ENCODE results near the gene NCAN.
"Not testable (repeated sequence)": the region's sequence is repeated elsewhere in the genome, so short reads cannot be mapped to it uniquely, and the experiment has no call there.

Gene NCAN

DNA sequence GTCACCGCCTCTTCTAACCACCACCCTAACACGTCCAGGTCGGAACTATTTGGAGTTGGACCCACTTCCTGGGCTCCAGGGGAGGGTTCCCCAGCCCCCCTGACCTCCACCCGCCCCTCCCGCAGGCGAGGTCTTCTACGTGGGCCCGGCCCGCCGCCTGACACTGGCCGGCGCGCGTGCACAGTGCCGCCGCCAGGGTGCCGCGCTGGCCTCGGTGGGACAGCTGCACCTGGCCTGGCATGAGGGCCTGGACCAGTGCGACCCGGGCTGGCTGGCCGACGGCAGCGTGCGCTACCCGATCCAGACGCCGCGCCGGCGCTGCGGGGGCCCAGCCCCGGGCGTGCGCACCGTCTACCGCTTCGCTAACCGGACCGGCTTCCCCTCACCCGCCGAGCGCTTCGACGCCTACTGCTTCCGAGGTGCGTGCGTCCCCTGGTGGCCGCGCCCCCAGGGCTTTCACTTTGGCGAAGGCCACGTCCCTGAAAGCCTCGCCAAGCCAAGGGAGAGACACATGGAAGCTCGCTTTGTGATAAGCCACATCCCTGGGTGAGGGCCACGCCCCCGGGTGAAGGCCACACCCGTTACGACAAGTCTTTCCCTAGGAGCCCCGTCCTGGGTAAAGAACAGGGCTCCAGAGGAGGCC is 13.2 kb downstream of the NCAN start:
- peak; percentile 67 to 77 for DNase-seq

DNA sequence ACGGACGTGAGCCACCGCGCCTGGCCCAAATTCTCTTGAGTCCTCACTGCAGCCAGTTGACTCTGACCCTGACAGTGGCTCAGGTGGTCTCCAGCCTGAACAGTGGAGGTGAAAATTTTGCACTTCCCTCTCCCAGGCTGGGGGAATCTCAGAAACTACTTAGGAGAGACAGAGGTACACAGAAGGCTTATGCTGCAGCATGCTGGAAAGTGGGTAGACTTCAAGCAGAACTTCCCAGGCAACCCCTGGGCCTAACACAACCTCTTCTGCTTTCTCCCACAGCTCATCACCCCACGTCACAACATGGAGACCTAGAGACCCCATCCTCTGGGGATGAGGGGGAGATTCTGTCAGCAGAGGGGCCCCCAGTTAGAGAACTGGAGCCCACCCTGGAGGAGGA is 14.4 kb downstream of the NCAN start:
- no peak for DNase-seq

DNA sequence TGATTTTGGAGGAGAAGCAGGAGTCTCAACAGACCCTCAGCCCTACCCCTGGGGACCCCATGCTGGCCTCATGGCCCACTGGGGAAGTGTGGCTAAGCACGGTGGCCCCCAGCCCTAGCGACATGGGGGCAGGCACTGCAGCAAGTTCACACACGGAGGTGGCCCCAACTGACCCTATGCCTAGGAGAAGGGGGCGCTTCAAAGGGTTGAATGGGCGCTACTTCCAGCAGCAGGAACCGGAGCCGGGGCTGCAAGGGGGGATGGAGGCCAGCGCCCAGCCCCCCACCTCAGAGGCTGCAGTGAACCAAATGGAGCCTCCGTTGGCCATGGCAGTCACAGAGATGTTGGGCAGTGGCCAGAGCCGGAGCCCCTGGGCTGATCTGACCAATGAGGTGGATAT is 14.9 kb downstream of the NCAN start:
- DNase-seq = no peak

DNA sequence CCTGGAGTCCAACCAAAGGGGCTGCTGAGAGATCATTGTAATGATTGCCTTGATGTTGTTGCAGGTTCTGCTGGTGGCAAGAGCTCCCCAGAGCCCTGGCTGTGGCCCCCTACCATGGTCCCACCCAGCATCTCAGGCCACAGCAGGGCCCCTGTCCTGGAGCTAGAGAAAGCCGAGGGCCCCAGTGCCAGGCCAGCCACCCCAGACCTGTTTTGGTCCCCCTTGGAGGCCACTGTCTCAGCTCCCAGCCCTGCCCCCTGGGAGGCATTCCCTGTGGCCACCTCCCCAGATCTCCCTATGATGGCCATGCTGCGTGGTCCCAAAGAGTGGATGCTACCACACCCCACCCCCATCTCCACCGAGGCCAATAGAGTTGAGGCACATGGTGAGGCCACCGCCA is 15.5 kb downstream of the NCAN start:
- no peak for DNase-seq

DNA sequence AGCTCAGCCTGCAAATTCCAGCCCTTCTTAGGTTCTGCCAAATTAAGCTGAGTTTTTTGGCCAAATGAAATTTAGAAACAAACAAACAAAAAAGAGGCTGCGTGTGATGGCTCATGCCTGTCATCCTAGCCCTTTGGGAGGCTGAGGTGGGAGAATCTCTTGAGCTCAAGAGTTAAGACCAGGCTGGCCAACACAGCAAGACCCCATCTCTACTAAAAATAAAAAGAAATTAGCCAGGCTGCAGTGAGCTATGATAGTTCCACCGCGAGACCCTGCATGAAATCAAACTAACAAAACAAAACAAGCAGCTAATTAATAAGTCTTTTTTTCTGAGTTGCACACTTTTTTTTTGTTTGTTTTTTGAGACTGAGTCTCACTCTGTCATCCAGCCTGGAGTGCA is 17.9 kb downstream of the NCAN start:
- DNase-seq = no peak

DNA sequence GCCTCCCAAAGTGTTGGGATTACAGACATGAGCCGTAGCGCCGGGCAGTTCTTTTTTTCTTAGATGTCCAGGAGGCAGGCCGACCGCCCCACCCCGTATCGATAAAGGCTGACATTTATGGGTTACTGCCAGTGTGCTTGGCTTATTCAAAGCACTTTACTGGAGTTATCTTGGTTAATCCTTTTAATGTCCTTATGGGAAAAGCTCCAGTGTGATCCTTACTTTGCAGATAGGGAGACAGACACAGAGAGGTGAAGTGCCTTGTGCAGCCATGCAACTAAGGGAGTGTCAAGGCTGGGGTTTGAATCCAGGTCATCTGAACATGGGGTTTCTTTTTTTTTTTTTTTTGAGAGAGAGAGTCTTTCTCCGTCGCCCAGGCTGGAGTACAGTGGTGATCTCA is 19.2 kb downstream of the NCAN start:
- DNase-seq = no peak

DNA sequence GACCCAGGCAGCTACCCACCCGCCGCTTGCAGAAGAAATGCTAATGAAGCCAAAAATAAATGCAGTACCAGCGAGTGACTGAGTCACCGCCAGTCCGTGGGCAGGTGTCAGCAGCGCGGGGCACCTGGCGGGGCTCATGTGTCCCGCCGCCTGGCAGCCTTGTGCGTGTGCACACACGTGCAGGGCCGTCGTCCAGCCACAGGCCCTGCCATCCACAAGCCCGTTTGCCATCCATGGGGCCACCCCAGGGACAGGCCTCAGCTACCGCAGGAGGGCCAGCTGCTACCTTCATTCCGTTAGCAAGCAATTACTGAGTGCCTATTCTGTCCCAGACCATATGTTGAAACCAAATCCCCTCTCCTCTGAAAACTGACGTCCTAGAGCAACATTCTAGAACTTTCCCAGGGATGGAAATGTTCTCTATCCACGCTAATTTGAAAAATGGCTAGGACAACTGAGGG is 20.5 kb downstream of the NCAN start:
- no peak for DNase-seq

DNA sequence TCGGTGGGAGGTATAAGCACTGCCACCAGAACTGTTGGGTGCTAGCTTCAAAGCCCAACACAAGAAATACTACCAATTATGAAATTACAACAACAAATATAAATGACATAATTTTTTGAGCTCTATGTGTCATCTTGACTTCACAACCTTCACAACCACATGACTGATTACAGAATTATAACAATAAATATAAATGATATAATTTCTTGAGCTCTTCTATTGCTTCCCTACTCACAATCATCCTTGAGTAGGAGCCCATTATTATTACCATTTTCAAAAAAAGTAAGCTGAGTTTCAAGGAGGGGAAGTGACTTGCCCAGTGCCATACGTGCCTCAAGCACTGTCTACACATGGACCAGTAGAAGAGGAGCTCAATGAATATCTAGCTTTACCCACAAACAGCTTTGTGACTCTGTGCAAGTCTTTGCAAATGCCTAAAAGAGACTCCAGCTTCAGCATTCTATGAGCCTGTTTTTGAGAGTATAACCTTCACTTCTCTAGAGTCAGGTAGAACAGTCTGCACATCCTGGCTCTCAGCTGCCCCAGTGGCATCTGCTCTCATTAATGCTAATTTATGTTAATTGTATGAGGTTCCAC is 22.6 kb downstream of the NCAN start:
- no peak for DNase-seq

DNA sequence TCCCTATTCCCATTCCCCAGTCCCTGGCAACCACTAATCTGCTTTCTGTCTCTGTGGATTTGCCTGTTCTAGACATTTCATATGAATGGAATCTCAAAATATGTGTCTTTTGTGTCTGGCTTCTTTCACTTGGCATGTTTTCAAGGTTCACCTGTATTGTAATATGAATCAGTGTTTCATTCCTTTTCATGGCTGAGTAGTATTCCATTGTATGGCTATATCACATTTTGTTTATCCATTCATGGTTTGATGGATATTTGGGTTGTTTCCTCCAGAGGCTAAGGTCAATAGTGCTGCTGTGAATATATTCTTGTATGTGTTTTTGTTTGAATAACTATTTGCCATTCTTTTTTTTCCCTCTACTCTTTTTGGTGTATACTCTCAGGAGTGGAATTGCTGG is 24.4 kb downstream of the NCAN start:
- no peak for DNase-seq

DNA sequence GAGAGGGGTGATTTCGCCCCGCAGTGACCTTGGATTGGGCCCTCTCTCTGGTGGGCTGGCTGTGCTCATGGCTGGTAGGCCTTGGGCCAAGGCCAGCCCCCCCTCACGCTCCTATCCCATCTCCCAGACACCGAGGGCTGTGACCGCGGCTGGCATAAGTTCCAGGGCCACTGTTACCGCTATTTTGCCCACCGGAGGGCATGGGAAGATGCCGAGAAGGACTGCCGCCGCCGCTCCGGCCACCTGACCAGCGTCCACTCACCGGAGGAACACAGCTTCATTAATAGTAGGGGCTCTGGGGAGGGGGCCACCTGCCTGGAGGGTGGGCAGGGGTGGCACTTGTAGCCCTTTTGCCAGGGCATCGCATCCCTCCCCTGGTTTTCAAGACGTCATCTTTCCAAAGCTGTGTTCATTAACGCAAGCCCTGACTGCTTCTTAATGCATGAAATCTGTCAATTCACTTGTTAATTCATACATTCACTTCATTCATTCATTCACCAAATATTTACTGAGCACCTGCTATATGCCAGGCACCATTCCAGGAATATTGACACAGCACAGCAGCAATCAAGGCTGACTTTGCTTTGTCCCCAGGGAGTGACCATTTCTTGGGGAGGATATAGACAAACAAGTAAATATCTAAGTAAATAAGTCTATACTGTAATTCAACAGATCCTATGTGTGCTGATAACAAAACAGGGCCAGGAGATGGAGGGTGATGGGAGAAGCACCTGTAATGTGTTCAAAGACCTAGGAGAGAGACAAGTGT is 26.6 kb downstream of the NCAN start:
- DNase-seq = no peak

DNA sequence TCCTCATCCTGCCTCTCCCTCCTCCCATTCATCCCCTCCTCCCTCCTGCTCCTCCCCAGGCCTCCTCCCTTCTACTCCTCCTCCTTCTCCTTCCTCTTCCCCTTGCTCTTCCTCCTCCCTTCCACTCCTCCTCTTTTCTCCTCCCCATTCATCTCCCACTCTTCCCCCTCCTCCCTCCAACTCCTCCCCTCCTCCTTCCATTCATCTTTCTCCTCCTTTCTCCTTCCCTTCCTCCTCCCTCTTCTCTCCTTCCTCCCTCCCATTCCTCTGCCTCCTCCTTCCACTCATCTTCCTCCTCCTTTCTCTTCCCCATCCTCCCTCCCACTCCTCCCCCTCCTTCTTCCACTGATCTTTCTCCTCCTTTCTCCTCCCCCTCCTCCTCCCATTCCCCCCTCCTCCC is 27.9 kb downstream of the NCAN start:
- no peak for DNase-seq

DNA sequence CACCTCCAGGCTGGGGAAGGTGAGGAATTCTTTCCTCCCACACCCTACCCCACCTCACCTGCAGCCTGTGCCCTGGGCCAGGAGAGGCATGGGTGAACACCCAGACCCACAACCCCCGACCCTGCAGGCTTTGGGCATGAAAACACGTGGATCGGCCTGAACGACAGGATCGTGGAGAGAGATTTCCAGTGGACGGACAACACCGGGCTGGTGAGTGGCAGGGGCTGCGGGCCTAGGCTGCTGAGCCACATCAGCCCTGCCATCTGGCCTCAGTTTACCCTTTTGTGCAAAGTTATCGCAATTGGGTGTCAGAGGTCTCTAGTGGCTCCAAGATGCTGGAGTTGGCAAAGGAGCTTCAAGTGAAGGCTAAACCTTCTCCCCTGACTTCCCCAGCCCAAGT is 28.7 kb downstream of the NCAN start:
- no peak for DNase-seq

DNA sequence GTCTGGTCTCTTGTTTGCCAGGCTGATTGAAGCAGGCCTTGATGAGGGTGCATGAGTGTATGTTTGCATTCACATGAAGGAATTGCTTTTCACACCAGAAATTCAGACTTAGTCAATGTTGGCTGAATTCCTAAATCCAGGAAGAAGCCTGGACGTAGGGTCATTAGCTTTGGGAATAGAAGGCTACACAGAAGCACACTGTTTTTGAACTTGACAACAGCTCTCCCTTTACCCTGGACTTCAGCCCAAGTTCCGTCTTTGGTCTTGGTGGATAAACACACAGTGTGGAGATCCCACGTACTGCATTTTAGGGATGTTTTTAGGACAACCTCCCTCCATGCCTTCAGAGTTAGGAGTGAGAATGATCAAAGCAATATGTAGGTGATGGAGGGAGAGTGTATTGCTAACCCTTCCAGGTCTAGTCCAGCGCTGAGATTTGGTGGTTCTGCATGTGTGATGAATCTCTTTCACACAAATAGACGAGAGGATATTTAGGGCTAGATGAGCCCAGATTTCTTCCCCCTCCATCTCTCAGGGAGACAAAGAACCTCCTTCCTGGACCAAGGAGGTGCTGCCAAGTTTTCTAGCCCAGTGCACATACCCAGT is 38.5 kb downstream of the NCAN start:
- DNase-seq = no peak

DNA sequence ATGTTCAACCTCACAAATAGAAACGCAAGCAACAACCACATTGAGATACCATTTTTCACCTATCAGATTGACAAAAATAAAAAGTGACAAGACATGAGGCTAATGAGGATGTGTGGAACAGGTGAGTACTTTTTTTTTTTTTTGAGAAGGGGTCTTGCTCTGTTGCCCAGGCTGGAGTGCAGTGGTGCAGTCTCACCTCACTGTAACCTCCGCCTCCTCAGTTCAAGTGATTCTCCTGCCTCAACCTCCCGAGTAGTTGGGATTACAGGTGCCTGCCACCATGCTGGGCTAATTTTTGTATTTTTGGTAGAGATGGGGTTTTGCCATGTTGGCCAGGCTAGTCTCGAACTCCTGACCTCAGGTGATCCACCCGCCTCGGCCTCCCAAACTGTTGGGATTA is 41.7 kb downstream of the NCAN start:
- not testable (repeated sequence) for DNase-seq

DNA sequence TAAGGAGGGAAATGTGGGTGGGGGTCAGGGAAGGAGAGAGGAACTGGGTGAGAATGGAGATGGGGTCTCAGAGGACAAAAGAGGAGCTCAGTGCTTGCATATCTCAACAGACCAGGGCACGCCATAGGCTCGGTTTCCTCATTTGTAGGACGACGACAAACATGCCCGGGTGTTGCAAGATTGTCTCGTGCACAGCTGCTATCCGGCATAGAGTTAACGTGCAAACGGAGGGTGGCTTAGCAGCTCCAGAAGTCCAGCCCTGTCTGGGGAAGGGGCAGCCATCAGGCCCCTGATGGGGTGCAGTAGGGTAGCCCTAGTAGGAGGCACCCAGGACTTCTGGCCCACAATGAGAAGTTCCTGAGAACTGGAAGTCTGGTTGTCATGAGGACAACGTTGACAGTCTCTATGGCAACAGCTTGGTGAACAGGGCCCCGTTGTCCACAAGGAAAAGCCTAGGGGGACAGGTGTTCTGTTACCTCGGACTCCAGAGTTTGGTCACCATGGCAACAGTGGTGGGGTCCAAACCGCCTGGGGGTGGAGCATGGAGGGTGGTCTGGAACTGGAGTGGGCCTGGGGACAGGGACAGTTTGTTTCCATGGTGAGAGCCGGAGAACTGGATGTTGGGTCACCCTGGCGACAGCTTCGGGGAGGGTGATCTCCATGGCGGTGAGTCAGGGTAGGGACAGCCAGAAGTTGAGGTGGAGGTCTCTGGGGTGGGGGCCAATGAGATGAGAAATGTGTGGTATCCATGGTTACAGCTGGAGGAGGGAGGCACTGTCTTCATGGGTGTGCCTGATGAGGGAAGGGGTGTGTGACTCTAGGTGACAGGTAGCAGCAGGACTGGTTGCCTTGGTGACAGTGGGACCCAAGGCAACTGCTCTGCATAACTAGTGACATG is 44.6 kb downstream of the NCAN start:
- DNase-seq = peak; percentile 29 to 62

DNA sequence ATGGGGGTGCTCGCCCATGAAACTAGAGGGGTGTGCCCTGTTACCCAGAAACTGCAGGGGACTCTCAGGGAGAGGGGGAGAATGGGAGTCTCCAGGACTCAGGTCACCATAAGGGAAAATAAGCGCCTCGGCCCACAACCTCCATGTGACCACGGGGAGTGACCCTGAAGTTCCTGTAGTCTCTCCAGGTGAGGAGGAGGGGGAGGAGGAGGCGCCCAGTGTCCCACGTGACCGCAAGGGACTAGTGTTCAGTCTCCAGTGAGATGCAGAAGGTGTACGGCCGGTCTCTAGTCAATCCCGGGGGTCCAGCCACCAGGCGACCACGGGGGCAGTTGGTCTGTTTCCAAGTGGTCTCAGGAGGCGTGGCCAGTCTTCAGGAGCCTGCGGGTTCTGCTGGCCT is 45.4 kb downstream of the NCAN start:
- DNase-seq = no peak

DNA sequence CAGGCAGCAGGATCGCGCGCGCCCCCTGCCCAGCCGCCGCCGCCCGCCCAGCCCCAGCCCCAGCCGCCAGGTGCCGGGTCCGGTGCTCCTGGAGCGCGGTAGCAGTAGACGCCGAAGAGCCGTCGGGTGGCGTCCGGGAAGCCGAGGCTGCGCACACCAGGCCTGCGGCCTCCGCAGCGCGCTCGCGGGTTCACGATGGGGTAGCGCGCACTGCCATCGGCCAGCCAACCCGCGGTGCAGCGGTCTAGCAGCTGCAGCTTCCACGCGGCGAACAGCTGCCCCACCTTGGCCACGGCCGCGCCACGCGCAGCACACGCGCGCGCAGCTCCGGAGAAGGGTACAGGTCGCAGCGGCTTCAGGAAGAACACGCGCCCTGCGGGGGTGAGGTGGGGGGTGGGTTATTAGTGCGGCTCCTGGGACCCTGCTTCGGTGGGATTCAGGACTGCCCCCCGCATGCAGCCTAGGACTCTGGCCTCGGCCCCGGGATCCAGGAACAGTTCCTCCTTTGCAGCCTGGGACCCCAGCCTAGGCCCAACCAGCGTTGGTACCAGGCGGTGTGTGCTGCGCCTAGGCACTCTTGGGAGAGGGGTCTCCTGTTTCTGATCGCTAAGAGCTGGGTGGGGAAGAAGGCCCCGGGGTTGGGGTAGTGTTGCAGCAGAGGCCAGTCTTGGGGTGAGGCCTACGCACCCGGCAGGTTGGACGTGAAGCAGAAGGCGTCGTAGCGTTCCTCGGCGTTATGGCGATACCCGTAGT is 46.3 kb downstream of the NCAN start:
- no peak for DNase-seq

DNA sequence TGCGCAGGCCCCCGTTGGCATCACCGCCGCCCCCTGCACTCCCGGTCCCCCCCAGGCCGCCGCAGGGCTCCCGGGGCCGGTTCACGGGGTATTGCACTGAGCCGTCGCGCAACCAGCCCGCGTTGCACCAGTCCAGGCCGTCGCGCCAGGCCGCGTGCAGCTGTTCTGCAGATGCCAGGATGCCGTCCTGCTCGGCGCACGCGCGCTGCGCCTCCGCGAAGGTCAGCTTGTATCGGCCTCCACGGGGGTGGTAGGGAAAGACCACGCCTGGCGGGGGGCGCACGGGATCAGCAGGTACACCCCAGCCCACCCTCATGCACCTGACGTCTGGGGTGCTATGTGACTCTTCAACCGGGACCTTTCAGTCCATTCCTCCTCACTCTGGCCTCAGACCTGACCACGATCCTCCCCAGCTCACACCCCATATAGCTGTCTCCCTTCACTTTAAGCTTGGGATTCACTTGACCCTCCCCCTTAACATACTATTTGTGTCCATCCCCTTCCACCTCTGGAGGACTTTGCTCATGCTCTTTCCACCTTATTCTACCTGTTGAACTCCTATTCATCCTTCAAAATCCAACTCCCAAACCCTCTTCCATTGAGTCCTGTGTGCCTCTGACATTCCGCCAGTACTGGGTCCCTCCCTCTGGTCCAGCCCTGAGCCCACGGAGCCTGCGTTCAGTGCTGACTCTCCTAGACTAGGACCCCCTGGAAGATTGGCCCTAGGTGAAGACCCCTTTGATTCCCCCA is 47.0 kb downstream of the NCAN start:
- no peak for DNase-seq

DNA sequence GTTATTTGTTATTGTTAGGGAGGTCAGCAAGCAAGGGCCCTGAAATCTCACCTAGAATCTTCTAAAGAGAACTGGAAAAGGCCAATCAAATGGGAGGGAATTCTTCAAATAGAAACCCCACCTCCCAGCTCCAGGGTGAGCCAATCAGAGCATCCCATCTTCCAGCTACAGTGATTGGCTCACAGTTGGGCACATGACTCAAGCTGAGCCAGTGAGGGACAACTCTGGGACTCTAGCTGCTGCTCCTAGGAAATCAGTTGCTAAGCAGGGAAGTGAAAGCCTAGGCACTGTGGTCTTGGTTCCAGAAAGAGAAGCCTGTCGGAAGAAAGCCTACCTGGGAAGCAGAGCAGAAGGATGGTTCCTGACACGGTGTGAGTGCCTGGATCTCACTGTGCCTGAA is 48.0 kb downstream of the NCAN start:
- peak; percentile 60 to 72 for DNase-seq

DNA sequence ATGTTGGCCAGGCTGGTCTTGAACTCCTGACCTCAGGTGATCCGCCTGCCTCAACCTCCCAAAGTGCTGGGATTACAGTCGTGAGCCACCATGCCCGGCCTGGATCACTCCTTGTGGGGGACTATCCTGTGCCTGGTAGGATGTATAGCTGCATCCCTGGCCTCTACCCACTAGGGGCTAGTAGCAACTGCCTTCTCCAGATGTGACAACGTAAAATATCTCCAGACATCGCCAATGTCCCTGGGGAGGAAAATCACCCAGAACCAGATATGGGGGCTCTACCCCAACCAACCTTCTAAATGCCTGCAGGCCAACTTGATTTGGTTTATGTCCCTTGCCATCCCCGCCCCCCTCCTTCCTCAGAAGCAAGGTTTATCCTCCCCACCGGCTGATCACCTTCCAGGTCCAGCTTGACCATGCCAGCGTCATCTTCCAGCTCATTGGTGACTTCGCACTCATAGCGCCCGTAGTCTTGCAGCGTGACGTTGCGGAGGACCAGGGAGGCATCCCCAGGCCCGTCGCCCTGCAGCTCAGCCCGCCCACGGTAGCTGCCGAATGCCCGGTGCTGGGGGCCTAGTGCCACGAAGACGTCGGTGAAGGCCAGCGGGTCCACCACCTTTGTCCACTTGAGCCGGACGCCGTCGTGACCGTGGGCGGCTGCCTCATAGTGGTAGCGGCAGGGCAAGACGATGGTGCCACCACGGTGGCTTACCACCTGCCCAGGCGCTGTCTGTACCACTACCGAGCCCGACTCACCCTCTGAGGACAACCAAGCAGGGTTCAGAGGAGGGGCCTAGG is 48.9 kb downstream of the NCAN start:
- no peak for DNase-seq
